DMS53 treated with DMSO at 0.1 percent for 48 hours (cell line): Measurements from ENCODE around the gene ARNT2.
"Not testable (repeated sequence)": the region's sequence is repeated elsewhere in the genome, so short reads cannot be mapped to it uniquely, and the experiment has no call there.

ENCODE experiments used
- DNase-seq: peaks from one replicate; lab custom pipeline; 2025; ENCODE audit not compliant: unreplicated experiment; lab: John Stamatoyannopoulos, UW

The ARNT2 gene

DNA sequence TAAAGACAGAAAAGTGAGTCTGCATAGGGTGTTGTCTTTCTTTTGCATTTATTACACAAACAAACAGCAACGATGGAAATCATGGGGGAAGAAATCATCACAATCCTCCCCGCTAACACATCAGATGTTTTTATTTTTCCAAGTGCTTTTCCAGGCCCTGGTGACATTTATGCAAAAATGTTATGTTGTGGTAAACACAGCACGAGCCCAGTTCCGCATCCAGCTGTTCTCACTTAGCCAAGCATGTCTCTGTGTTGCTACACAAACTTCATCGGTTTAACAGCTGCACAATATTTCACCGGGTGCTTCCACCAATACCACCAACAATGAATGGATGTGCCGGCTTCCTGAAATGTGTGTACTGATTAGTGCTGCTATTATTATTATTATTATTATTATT, 237.2 kb downstream of the ARNT2 start:
- no peak for DNase-seq

GRCh38 chr15:80643431-80643951, 239.3 kb downstream of the ARNT2 start:
- no peak for DNase-seq

DNA sequence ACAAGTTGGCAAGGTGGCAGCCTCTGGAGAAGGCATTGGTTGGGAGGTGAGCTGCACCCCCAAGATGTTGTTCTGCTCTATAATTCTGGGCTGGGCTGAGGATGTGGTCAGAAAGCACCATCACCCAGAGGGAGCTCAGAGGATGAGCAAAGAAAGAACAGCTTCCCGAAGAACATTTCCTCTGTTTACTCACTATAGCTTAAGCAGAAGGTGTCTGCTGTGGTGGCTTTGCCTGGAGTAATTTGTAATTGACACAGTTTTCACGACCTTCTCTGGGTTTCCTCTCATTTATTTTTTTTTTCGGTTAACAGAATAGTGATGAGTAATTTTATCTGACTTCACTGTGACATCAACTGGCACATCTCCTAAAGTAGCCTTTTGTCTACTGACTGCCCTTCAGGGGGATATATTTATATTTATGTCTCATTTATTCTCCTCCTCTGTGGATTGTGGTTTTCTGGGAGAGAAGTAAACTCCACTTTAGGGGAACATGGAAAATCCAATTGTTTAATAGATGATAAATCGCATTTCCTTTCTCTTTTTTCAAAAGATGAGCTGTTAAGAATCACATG, 241.4 kb downstream of the ARNT2 start:
- DNase-seq, result no peak

GRCh38 chr15:80647424-80647823, 243.2 kb downstream of the ARNT2 start:
- not testable (repeated sequence) for DNase-seq
